K562 (cell line): ENCODE measurements around the gene ACAD8. TPM values are rescaled to one million over a fixed set of nuclear protein-coding genes. Genes with fewer than 3 reads are reported as not detected.

Experiments used
- ATF1 ChIP-seq, 2 experiments: fragments of 450-650 bp in 1 of 2; IDR thresholded peaks; 2 replicates each; pipeline ENCODE4 v1.6.1; 2016; ENCODE audit warnings: missing compliant biosample characterization in 1 of 2, missing genetic modification characterization in 1 of 2
- ATF3 ChIP-seq, 2 experiments: fragments of 450-650 bp in 1 of 2; sonication (generic) in 1 of 2; formaldehyde crosslinking in 1 of 2; IDR thresholded peaks in 1 of 2; conservative IDR thresholded peaks in 1 of 2; 2 replicates each; pipeline versions ENCODE4 v1.6.1 to v1.8.1; 2016 to 2023; ENCODE audit warnings: mild to moderate bottlenecking in 2 of 2, moderate library complexity in 2 of 2, inconsistent platforms in 1 of 2, missing genetic modification reagents in 1 of 2
- CBX3 ChIP-seq, 2 experiments: IDR thresholded peaks; 1 replicate in 1 of 2; 2 replicates in 1 of 2; pipeline ENCODE4 v1.6.1; 2012; ENCODE audit warnings: inconsistent platforms in 2 of 2, low read length in 2 of 2, borderline replicate concordance in 1 of 2, control low read depth in 1 of 2
- COPS2 ChIP-seq: fragments of 450-650 bp; conservative IDR thresholded peaks from 2 replicates; pipeline ENCODE4 v1.6.1; 2016; ENCODE audit warnings: mild to moderate bottlenecking, moderate library complexity
- E2F1 ChIP-seq: sonication (generic); formaldehyde crosslinking; IDR thresholded peaks from 2 replicates; pipeline ENCODE4 v1.8.1; 2023; ENCODE audit warnings: mild to moderate bottlenecking, missing genetic modification reagents, moderate library complexity
- ELF1 ChIP-seq: fragments of 200-800 bp; sonication (Bioruptor generic); IDR thresholded peaks from 2 replicates; pipeline ENCODE4 v1.6.1; 2016; ENCODE audit warnings: missing genetic modification characterization, missing compliant biosample characterization
- ELF2 ChIP-seq: fragments of 250-450 bp; sonication (Bioruptor Pico); IDR thresholded peaks from 2 replicates; pipeline ENCODE4 v1.5.0; 2021; ENCODE audit warnings: mild to moderate bottlenecking
- ERF ChIP-seq: fragments of 450-650 bp; formaldehyde crosslinking; IDR thresholded peaks from 2 replicates; pipeline ENCODE4 v1.4.0; 2020; ENCODE audit warnings: mild to moderate bottlenecking, mixed read lengths
- FOXK2 ChIP-seq, 2 experiments: fragments of 450-650 bp; IDR thresholded peaks in 1 of 2; conservative IDR thresholded peaks in 1 of 2; 2 replicates each; pipeline ENCODE4 v1.6.1; 2016; ENCODE audit warnings: low read depth in 2 of 2, mild to moderate bottlenecking in 1 of 2
- GABPA ChIP-seq: fragments of 200-800 bp; sonication (Bioruptor generic); conservative IDR thresholded peaks from 2 replicates; pipeline ENCODE4 v1.6.1; 2016; ENCODE audit warnings: low read depth, missing genetic modification characterization, missing compliant biosample characterization
- HNRNPK ChIP-seq: fragments of 200-400 bp; formaldehyde crosslinking; IDR thresholded peaks from one replicate; pipeline ENCODE4 v1.6.1; 2018; ENCODE audit warnings: mild to moderate bottlenecking, low read depth, low read length; ENCODE audit not compliant: poor library complexity, severe bottlenecking
- HNRNPLL ChIP-seq: fragments of 200-400 bp; formaldehyde crosslinking; IDR thresholded peaks from 2 replicates; pipeline ENCODE4 v1.6.1; 2017; ENCODE audit warnings: low read length, low read depth, mild to moderate bottlenecking; ENCODE audit not compliant: poor library complexity, severe bottlenecking
- RBM34 ChIP-seq: fragments of 200-400 bp; formaldehyde crosslinking; IDR thresholded peaks from 2 replicates; pipeline ENCODE4 v1.6.1; 2018; ENCODE audit warnings: low read length, borderline replicate concordance; ENCODE audit not compliant: insufficient read depth
- RFX1 ChIP-seq: fragments of 450-650 bp; IDR thresholded peaks from 2 replicates; pipeline ENCODE4 v1.6.1; 2016; ENCODE audit warnings: mild to moderate bottlenecking, moderate library complexity
- SETDB1 ChIP-seq: IDR thresholded peaks from one replicate; pipeline ENCODE4 v1.6.1; 2012; ENCODE audit warnings: low read length, control low read depth, inconsistent platforms
- SIN3B ChIP-seq: fragments of 450-650 bp; IDR thresholded peaks from 2 replicates; pipeline ENCODE4 v1.6.1; 2017; ENCODE audit warnings: low read depth, mild to moderate bottlenecking, moderate library complexity
- SRF ChIP-seq, 2 experiments: fragments of 250-450, 450-650 bp in 1 of 2; sonication (Bioruptor Pico) in 1 of 2; sonication (generic) in 1 of 2; formaldehyde crosslinking; IDR thresholded peaks; 2 replicates each; pipeline versions ENCODE4 v1.5.0 to v1.5.1; 2020 to 2022; ENCODE audit warnings: mild to moderate bottlenecking in 1 of 2, missing genetic modification reagents in 1 of 2
- TAF7 ChIP-seq: fragments of 450-650 bp; IDR thresholded peaks from 2 replicates; pipeline ENCODE4 v1.6.1; 2016; ENCODE audit warnings: missing genetic modification characterization, missing compliant biosample characterization
- TBP ChIP-seq: optimal IDR thresholded peaks from 2 replicates; pipeline ENCODE3; 2011; ENCODE audit warnings: low read depth, low read length, improper control_type of control experiment
- ZNF316 ChIP-seq: fragments of 450-650 bp; IDR thresholded peaks from 2 replicates; pipeline ENCODE4 v1.6.1; 2016
- ZNF511 ChIP-seq: sonication (generic); formaldehyde crosslinking; IDR thresholded peaks from 2 replicates; pipeline ENCODE4 v1.8.0; 2022; ENCODE audit warnings: mild to moderate bottlenecking, missing genetic modification reagents
- ZSCAN29 ChIP-seq: fragments of 450-650 bp; IDR thresholded peaks from 2 replicates; pipeline ENCODE4 v1.6.1; 2017
- polyA plus RNA-seq, 8 experiments: library from polyadenylated mRNA; depleted of rRNA in 4 of 8; stranded (reverse) in 5 of 8; unstranded in 3 of 8; fragments of >200 nt; fragmentation: Nextera tagmentation in 2 of 8; fragmentation: Illumina TruSeq in 1 of 8; extraction: Ambion mirVana in 2 of 8; extraction: Trizol in 1 of 8; gene quantifications; 2 replicates each; pipeline versions ENCODE4 v1.2.1 to v1.2.3, GENCODE V29; 2011 to 2014; ENCODE audit warnings: inconsistent platforms in 1 of 8, missing spikeins in 1 of 8
- total RNA-seq, 7 experiments: library from RNA; depleted of rRNA in 6 of 7; stranded (reverse); fragments of >200 nt in 6 of 7; fragmentation: Illumina TruSeq in 2 of 7; extraction: Trizol in 2 of 7; gene quantifications; 2 replicates each; pipeline versions ENCODE4 v1.2.1 to v1.2.3, GENCODE V29; 2011 to 2021; ENCODE audit warnings: low replicate concordance in 1 of 7
- TF ChIP-seq, protein P1 (sequence below): conservative IDR thresholded peaks from 2 replicates; pipeline ENCODE4 v1.6.1; 2011; ENCODE audit warnings: low read depth, mild to moderate bottlenecking, low read length; ENCODE audit not compliant: control insufficient read depth

Gene ACAD8
- total and polyA plus RNA-seq, 9 of the 15 experiments (the other 6 are each of a cell fraction or from before 2014, with no cell fraction given) = 6.5 to 34.1 (median 20.1) TPM

GRCh38 chr11:134223836-134224709 is 29.3 kb upstream of the ACAD8 start, which contains the start of the genes NCAPD3 and VPS26B (continued):
- TF ChIP-seq E2F1 (CRISPR knock-in tag) = peak; percentile 76; the same call in 1 of the 2 replicates
- TF ChIP-seq SETDB1 = no peak
- TF ChIP-seq, protein P1, sequence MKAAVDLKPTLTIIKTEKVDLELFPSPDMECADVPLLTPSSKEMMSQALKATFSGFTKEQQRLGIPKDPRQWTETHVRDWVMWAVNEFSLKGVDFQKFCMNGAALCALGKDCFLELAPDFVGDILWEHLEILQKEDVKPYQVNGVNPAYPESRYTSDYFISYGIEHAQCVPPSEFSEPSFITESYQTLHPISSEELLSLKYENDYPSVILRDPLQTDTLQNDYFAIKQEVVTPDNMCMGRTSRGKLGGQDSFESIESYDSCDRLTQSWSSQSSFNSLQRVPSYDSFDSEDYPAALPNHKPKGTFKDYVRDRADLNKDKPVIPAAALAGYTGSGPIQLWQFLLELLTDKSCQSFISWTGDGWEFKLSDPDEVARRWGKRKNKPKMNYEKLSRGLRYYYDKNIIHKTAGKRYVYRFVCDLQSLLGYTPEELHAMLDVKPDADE = 0 out of 2 replicates have a peak, but pooled peaks have one; percentile 49
- peak in 1 of 2 experiments; percentile 46; a peak in 2 of 4 replicates for TF ChIP-seq FOXK2 (conservative IDR thresholded peaks at IDR 0.05 in 1 of 2, IDR thresholded peaks at IDR 0.05 in 1 of 2; ENCODE audit: low read depth in 2 of 2)
- TF ChIP-seq TAF7 (tag) = peak; percentile 59; the same call in 1 of the 2 replicates
- no peak for TF ChIP-seq RBM34
- TF ChIP-seq HNRNPK = no peak
- TF ChIP-seq TBP = peak; percentile 62
- TF ChIP-seq CBX3 (IDR thresholded peaks at IDR 0.05; ENCODE audit: borderline replicate concordance in 1 of 2, low read length in 2 of 2) = peak in 1 of 2 experiments; percentile 16; a peak in 1 of 3 replicates
- TF ChIP-seq ATF1 (CRISPR knock-in tag; IDR thresholded peaks at IDR 0.05) = no peak
- TF ChIP-seq ATF1 (tag; IDR thresholded peaks at IDR 0.05) = peak; percentile 79
- TF ChIP-seq HNRNPLL = peak; percentile 47
- TF ChIP-seq ELF2 = peak; percentile 62; the same call in 1 of the 2 replicates
- TF ChIP-seq RFX1 = peak; percentile 78
- TF ChIP-seq ZNF511 (CRISPR knock-in tag) = peak; percentile 62; the same call in 1 of the 2 replicates
- no peak for TF ChIP-seq ATF3 (IDR thresholded peaks at IDR 0.05)
- no peak for TF ChIP-seq ATF3 (CRISPR knock-in tag; conservative IDR thresholded peaks at IDR 0.05)
- no peak for TF ChIP-seq ZSCAN29
- peak; percentile 87 for TF ChIP-seq ERF
- TF ChIP-seq GABPA (tag) = peak; percentile 81
- TF ChIP-seq COPS2 = no peak
- TF ChIP-seq ZNF316 = peak; percentile 49
- 0 out of 4 replicates have a peak, but pooled peaks of 1 of the 2 experiments have one; percentile 15 for TF ChIP-seq SRF (CRISPR knock-in tag; IDR thresholded peaks at IDR 0.05)
- TF ChIP-seq SIN3B = peak; percentile 55; the same call in 1 of the 2 replicates
- TF ChIP-seq ELF1 (tag) = peak; percentile 45
